Measurements from ENCODE around the gene CACNA1I. TPM values are rescaled to one million over a fixed set of nuclear protein-coding genes. Genes with fewer than 3 reads are reported as not detected.

Gene CACNA1I
- total RNA-seq, 1 experiment from 2014 or later: 0.15 TPM

DNA sequence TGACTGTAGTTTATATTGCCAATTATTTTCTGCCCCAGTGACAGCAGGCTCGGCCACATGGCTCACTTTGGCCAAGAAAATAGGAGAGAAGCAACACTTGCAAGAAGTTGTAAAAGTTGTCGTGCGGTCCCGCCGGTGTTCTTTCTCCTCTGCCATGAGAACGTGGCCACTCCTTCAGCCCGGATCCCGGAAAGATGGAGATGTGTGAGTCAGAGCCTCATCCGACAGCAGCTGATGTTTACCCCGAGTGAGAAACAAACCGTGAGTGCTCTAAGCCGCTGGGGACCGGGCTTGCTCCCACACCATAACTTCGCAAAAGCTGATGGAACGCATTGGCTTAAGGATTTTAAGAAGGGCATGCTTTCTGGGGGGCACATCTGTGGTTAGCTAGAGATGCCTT is 157.0 kb downstream of the CACNA1I start:
- BruUV-seq (replicated peaks): no TSS peak
- no peaks in the 10 kb centered on the region for H4K20me1 ChIP-seq (ENCODE audit: insufficient read depth)
- CTCF ChIA-PET: no interaction called here
- H3K36me3 ChIP-seq (ENCODE audit: control insufficient read depth in 1 of 2, insufficient read depth in 2 of 2, low read length in 2 of 2): no peaks in the 10 kb centered on the region
- RAD21 ChIA-PET (ENCODE audit: low non-redundant PET in 1 of 2, low total read pairs in 2 of 2, uncharacterized antibody in 2 of 2, unreplicated experiment in 2 of 2): no interaction called here
- peaks cover 5 to 12% of the 10 kb centered on the region in 2 experiments; a peak in 3 of 4 replicates for H3K4me1 ChIP-seq (ENCODE audit: control insufficient read depth in 1 of 2, insufficient read depth in 2 of 2, low read length in 2 of 2)
- TF ChIP-seq ELF1 (IDR thresholded peaks at IDR 0.05; ENCODE audit: borderline replicate concordance, low read depth): no peak
- no peak overlapping the region for H3K9ac ChIP-seq (ENCODE audit: low read length)
- no peaks in the 10 kb centered on the region for H3K79me2 ChIP-seq (ENCODE audit: insufficient read depth, low read length)
- DNase-seq (ENCODE audit: low read depth, low spot score): no peak
- no peak overlapping the region for H3K4me2 ChIP-seq (ENCODE audit: low read length)
- ATAC-seq: no peak
- no peak overlapping the region for H3K4me3 ChIP-seq (replicated peaks in 1 of 2; ENCODE audit: low read depth in 1 of 2, low read length in 2 of 2)
- H2AFZ ChIP-seq (ENCODE audit: low read depth, low read length, poor library complexity, severe bottlenecking): no peak overlapping the region
- no peak overlapping the region for H3K27ac ChIP-seq (ENCODE audit: low read depth, low read length)
- no peaks in the 10 kb centered on the region for H3K9me2 ChIP-seq (ENCODE audit: insufficient read depth)
- no peaks in the 10 kb centered on the region for H3K27me3 ChIP-seq (ENCODE audit: insufficient read depth, low read length)
- H3K9me3 ChIP-seq (ENCODE audit: control insufficient read depth in 1 of 2, insufficient read depth in 1 of 2, low read depth in 1 of 2, low read length in 2 of 2): no peaks in the 10 kb centered on the region
- intact Hi-C loops (cut with micrococcal nuclease): no loop called here
- POLR2A ChIA-PET: no interaction called here

DNA sequence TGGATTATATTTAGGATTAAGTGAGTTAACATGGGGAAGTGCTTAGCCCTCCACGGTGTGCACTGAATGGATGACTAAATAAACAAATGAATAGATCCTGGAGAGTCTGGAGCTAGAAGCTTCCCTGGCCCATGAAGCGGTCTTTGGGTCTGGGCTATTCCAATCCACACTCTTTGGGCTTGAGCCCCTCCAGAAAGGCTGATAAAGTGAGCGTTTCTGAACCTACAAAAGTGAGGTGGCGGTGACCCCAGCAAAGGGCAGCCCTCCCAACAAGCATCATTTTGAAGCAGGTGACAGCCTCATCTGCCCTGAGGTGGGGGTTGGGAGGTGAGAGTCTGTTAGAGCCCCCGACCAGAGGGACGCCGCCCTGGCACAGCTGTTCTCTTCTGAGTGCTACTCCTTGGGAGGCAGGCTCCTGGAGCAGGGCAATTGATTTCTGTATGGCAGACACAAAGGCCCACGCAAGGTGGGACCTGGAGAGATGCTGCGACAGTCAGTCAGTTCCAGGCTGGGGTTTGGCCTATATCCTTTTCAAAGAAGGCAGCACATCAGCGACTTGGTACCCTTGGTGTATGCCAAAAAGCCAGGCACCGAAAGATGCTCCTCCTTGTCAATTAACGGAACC is 157.8 kb downstream of the CACNA1I start:
- no peaks in the 10 kb centered on the region for H3K79me2 ChIP-seq (ENCODE audit: insufficient read depth, low read length)
- no TSS peak for BruUV-seq (replicated peaks)
- H3K9ac ChIP-seq (ENCODE audit: low read length): no peak overlapping the region
- no peaks in the 10 kb centered on the region for H3K9me2 ChIP-seq (ENCODE audit: insufficient read depth)
- no peaks in the 10 kb centered on the region for H4K20me1 ChIP-seq (ENCODE audit: insufficient read depth)
- intact Hi-C loops (cut with micrococcal nuclease): no loop called here
- H3K9me3 ChIP-seq (ENCODE audit: control insufficient read depth in 1 of 2, insufficient read depth in 1 of 2, low read depth in 1 of 2, low read length in 2 of 2): no peaks in the 10 kb centered on the region
- H3K4me3 ChIP-seq (replicated peaks in 1 of 2; ENCODE audit: low read depth in 1 of 2, low read length in 2 of 2): no peak overlapping the region
- no peak for ATAC-seq
- no peak overlapping the region for H3K27ac ChIP-seq (ENCODE audit: low read depth, low read length)
- no peaks in the 10 kb centered on the region for H3K27me3 ChIP-seq (ENCODE audit: insufficient read depth, low read length)
- H3K4me1 ChIP-seq (ENCODE audit: control insufficient read depth in 1 of 2, insufficient read depth in 2 of 2, low read length in 2 of 2): peaks cover 5 to 12% of the 10 kb centered on the region in 2 experiments; a peak in 3 of 4 replicates
- DNase-seq (ENCODE audit: low read depth, low spot score): no peak
- RAD21 ChIA-PET (ENCODE audit: low non-redundant PET in 1 of 2, low total read pairs in 2 of 2, uncharacterized antibody in 2 of 2, unreplicated experiment in 2 of 2): no interaction called here
- TF ChIP-seq EZH2phosphoT487 (IDR thresholded peaks at IDR 0.05; ENCODE audit: borderline replicate concordance): no peak
- TF ChIP-seq, protein P1, sequence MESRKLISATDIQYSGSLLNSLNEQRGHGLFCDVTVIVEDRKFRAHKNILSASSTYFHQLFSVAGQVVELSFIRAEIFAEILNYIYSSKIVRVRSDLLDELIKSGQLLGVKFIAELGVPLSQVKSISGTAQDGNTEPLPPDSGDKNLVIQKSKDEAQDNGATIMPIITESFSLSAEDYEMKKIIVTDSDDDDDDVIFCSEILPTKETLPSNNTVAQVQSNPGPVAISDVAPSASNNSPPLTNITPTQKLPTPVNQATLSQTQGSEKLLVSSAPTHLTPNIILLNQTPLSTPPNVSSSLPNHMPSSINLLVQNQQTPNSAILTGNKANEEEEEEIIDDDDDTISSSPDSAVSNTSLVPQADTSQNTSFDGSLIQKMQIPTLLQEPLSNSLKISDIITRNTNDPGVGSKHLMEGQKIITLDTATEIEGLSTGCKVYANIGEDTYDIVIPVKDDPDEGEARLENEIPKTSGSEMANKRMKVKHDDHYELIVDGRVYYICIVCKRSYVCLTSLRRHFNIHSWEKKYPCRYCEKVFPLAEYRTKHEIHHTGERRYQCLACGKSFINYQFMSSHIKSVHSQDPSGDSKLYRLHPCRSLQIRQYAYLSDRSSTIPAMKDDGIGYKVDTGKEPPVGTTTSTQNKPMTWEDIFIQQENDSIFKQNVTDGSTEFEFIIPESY (IDR thresholded peaks at IDR 0.05; ENCODE audit: extremely low read depth, insufficient replicate concordance, low read length): no peak
- TF ChIP-seq POLR2A (IDR thresholded peaks at IDR 0.05; ENCODE audit: borderline replicate concordance, extremely low read depth, insufficient read depth, insufficient read length): no peak
- TF ChIP-seq JUND (IDR thresholded peaks at IDR 0.05): no peak
- TF ChIP-seq, protein P2, sequence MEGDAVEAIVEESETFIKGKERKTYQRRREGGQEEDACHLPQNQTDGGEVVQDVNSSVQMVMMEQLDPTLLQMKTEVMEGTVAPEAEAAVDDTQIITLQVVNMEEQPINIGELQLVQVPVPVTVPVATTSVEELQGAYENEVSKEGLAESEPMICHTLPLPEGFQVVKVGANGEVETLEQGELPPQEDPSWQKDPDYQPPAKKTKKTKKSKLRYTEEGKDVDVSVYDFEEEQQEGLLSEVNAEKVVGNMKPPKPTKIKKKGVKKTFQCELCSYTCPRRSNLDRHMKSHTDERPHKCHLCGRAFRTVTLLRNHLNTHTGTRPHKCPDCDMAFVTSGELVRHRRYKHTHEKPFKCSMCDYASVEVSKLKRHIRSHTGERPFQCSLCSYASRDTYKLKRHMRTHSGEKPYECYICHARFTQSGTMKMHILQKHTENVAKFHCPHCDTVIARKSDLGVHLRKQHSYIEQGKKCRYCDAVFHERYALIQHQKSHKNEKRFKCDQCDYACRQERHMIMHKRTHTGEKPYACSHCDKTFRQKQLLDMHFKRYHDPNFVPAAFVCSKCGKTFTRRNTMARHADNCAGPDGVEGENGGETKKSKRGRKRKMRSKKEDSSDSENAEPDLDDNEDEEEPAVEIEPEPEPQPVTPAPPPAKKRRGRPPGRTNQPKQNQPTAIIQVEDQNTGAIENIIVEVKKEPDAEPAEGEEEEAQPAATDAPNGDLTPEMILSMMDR (IDR thresholded peaks at IDR 0.05 in 2 of 3, conservative IDR thresholded peaks at IDR 0.05 in 1 of 3; ENCODE audit: borderline replicate concordance in 1 of 3, insufficient read depth in 1 of 3, low read depth in 2 of 3, low read length in 2 of 3): no peak
- TF ChIP-seq TCF7L2 (IDR thresholded peaks at IDR 0.05; ENCODE audit: borderline replicate concordance, extremely low read depth, insufficient read depth, insufficient read length): no peak
- TF ChIP-seq EZH2 (IDR thresholded peaks at IDR 0.05): no peak
- TF ChIP-seq, protein P3, sequence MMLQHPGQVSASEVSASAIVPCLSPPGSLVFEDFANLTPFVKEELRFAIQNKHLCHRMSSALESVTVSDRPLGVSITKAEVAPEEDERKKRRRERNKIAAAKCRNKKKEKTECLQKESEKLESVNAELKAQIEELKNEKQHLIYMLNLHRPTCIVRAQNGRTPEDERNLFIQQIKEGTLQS (IDR thresholded peaks at IDR 0.05): no peak
- no peak for TF ChIP-seq CEBPB (IDR thresholded peaks at IDR 0.05; ENCODE audit: low read depth)
- no peak for TF ChIP-seq SRF (IDR thresholded peaks at IDR 0.05; ENCODE audit: low read depth)
- TF ChIP-seq EGR1 (IDR thresholded peaks at IDR 0.05; ENCODE audit: low read depth): no peak
- TF ChIP-seq, protein P4, sequence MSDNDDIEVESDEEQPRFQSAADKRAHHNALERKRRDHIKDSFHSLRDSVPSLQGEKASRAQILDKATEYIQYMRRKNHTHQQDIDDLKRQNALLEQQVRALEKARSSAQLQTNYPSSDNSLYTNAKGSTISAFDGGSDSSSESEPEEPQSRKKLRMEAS (IDR thresholded peaks at IDR 0.05): no peak
- TF ChIP-seq CBX3 (IDR thresholded peaks at IDR 0.05; ENCODE audit: low read depth): no peak
- CTCF ChIA-PET: no interaction called here
- H2AFZ ChIP-seq (ENCODE audit: low read depth, low read length, poor library complexity, severe bottlenecking): no peak overlapping the region
- H3K4me2 ChIP-seq (ENCODE audit: low read length): no peak overlapping the region
- POLR2A ChIA-PET: no interaction called here
- H3K36me3 ChIP-seq (ENCODE audit: control insufficient read depth in 1 of 2, insufficient read depth in 2 of 2, low read length in 2 of 2): no peaks in the 10 kb centered on the region
